ENCODE data around the gene MLPH.

MLPH gene

DNA sequence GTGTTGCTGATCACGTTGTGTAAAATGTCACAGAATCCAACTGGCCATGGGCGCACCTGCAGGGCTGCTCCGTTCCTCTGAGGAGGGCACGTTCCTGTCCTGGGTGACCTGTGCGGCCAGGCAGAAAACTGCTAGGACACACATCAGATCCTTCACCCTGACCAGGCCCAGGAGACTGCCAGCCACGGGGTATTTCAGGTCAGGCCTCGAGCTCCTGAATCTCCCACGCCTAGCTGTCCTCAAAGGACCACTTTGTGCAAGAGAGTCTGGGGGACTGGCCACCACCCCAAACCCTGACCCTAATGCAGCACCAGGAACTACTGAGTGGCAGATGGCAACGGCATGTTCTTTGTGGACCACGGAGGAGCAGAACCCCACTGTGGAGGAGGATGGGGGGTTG is 90.4 kb downstream of the MLPH start:
- Histone ChIP-seq H2AFZ (ENCODE audit: low read depth, low read length) (no peak overlapping the region), H3K79me2 (ENCODE audit: insufficient read depth, low read length) (no peaks in the 10 kb centered on the region), H3K27me3 (ENCODE audit: insufficient read depth, low read length, poor library complexity) (no peaks in the 10 kb centered on the region), H3K4me3 (ENCODE audit: low read depth in 1 of 2, low read length in 2 of 2) (no peak overlapping the region), H3K4me1 (ENCODE audit: insufficient read depth, low read length) (no peaks in the 10 kb centered on the region), H3K9me3 (ENCODE audit: insufficient read depth, low read length, severe bottlenecking) (no peaks in the 10 kb centered on the region), H3K9ac (ENCODE audit: low read depth, low read length) (no peak overlapping the region), H3K27ac (ENCODE audit: low read length) (no peak overlapping the region), H4K20me1 (ENCODE audit: insufficient read depth, low read length) (no peaks in the 10 kb centered on the region), H3K4me2 (ENCODE audit: insufficient read depth, low read length) (no peak overlapping the region), H3K36me3 (ENCODE audit: insufficient read depth, low read length) (no peaks in the 10 kb centered on the region)
- no peak for DNase-seq
- no peak for TF ChIP-seq EZH2 (IDR thresholded peaks at IDR 0.05; ENCODE audit: borderline replicate concordance, low read depth, low read length, severe bottlenecking)
- TF ChIP-seq, protein P1, sequence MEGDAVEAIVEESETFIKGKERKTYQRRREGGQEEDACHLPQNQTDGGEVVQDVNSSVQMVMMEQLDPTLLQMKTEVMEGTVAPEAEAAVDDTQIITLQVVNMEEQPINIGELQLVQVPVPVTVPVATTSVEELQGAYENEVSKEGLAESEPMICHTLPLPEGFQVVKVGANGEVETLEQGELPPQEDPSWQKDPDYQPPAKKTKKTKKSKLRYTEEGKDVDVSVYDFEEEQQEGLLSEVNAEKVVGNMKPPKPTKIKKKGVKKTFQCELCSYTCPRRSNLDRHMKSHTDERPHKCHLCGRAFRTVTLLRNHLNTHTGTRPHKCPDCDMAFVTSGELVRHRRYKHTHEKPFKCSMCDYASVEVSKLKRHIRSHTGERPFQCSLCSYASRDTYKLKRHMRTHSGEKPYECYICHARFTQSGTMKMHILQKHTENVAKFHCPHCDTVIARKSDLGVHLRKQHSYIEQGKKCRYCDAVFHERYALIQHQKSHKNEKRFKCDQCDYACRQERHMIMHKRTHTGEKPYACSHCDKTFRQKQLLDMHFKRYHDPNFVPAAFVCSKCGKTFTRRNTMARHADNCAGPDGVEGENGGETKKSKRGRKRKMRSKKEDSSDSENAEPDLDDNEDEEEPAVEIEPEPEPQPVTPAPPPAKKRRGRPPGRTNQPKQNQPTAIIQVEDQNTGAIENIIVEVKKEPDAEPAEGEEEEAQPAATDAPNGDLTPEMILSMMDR (IDR thresholded peaks at IDR 0.05; ENCODE audit: borderline replicate concordance, extremely low read depth, low read length, poor library complexity, severe bottlenecking): no peak
- ATAC-seq (ENCODE audit: insufficient read depth, low read depth): no peak

DNA sequence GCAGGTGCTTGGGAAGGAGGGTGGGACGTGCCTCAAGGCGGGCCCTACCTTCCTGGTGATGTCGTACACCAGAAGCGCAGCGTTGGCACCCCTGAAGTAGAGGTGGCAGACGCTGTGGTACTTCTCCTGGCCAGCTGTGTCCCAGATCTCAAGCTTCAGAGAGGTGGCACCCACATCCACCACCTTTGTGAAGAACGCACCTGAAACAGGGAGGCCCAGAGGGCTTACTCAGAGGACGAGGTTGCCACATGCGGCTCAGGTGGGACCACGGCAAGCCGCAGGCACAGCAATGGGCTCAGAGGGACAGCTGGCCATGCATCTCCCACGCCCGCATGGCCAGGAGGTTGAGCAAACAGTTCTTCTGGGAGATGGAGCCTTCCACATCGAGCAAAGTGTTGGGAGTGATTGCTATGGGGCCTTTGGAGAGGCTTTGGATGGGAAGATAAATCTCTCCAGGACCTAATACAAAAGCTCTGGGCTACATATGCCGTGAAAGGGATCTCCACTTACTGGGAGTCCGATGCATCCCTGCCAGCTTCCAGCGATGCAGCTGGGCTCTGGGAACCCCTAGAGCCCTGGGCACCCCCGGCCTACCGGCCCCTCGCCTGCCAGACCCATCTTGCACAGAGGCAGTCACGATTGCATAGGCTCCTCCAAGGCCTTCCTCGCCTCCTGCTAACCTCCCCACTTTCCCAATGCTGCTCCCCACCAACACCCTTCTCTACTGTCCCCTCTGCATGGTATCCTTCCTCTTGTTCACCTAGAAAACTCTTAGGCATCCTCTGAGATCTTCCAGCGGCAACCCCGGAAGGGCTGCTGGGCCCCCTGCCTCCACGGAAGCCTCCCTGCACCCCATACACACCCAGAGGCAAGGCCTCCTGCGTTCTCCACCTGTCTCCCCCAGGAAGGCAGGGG is 91.2 kb downstream of the MLPH start:
- Histone ChIP-seq H3K27me3 (ENCODE audit: insufficient read depth, low read length, poor library complexity) (no peaks in the 10 kb centered on the region), H3K79me2 (ENCODE audit: insufficient read depth, low read length) (no peaks in the 10 kb centered on the region), H3K9ac (ENCODE audit: low read depth, low read length) (no peak overlapping the region), H3K9me3 (ENCODE audit: insufficient read depth, low read length, severe bottlenecking) (no peaks in the 10 kb centered on the region), H3K4me1 (ENCODE audit: insufficient read depth, low read length) (no peaks in the 10 kb centered on the region), H3K4me3 (ENCODE audit: low read depth in 1 of 2, low read length in 2 of 2) (no peak overlapping the region), H3K36me3 (ENCODE audit: insufficient read depth, low read length) (no peaks in the 10 kb centered on the region), H3K27ac (ENCODE audit: low read length) (no peak overlapping the region), H2AFZ (ENCODE audit: low read depth, low read length) (no peak overlapping the region), H4K20me1 (ENCODE audit: insufficient read depth, low read length) (no peaks in the 10 kb centered on the region), H3K4me2 (ENCODE audit: insufficient read depth, low read length) (no peak overlapping the region)
- TF ChIP-seq EZH2 (IDR thresholded peaks at IDR 0.05; ENCODE audit: borderline replicate concordance, low read depth, low read length, severe bottlenecking): no peak
- TF ChIP-seq, protein P1 (IDR thresholded peaks at IDR 0.05; ENCODE audit: borderline replicate concordance, extremely low read depth, low read length, poor library complexity, severe bottlenecking): no peak
- ATAC-seq (ENCODE audit: insufficient read depth, low read depth) (no peak), DNase-seq (no peak)

DNA sequence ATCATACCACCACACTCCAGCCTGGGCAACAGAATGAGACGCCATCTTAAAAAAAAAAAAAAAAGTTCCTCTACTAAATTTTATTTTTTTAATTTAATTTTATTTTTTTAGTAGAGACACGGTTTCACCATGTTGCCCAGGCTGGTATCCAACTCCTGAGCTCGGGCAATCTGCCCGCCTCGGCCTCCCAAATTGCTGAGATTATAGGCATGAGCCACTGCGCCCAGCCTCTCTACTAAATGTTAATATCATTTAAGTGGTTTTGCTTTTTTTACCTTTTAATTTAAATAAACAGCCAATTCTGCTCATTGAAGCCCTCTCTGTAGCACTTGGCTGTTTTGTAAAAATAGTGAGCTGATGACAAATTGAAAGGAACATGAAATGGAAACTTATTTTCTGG is 94.3 kb downstream of the MLPH start:
- Histone ChIP-seq H3K9me3 (ENCODE audit: insufficient read depth, low read length, severe bottlenecking) (no peaks in the 10 kb centered on the region), H4K20me1 (ENCODE audit: insufficient read depth, low read length) (no peaks in the 10 kb centered on the region), H3K27ac (ENCODE audit: low read length) (no peak overlapping the region), H2AFZ (ENCODE audit: low read depth, low read length) (no peak overlapping the region), H3K79me2 (ENCODE audit: insufficient read depth, low read length) (no peaks in the 10 kb centered on the region), H3K4me3 (ENCODE audit: low read depth in 1 of 2, low read length in 2 of 2) (no peak overlapping the region), H3K9ac (ENCODE audit: low read depth, low read length) (no peak overlapping the region), H3K27me3 (ENCODE audit: insufficient read depth, low read length, poor library complexity) (no peaks in the 10 kb centered on the region), H3K4me2 (ENCODE audit: insufficient read depth, low read length) (no peak overlapping the region), H3K4me1 (ENCODE audit: insufficient read depth, low read length) (no peaks in the 10 kb centered on the region), H3K36me3 (ENCODE audit: insufficient read depth, low read length) (no peaks in the 10 kb centered on the region)
- DNase-seq (no peak), ATAC-seq (ENCODE audit: insufficient read depth, low read depth) (no peak)
- TF ChIP-seq, protein P1 (IDR thresholded peaks at IDR 0.05; ENCODE audit: borderline replicate concordance, extremely low read depth, low read length, poor library complexity, severe bottlenecking): no peak
- TF ChIP-seq EZH2 (IDR thresholded peaks at IDR 0.05; ENCODE audit: borderline replicate concordance, low read depth, low read length, severe bottlenecking): no peak

Data from DND-41 (cell line).